ENCODE results near the gene KCNQ1.

KCNQ1 gene

DNA sequence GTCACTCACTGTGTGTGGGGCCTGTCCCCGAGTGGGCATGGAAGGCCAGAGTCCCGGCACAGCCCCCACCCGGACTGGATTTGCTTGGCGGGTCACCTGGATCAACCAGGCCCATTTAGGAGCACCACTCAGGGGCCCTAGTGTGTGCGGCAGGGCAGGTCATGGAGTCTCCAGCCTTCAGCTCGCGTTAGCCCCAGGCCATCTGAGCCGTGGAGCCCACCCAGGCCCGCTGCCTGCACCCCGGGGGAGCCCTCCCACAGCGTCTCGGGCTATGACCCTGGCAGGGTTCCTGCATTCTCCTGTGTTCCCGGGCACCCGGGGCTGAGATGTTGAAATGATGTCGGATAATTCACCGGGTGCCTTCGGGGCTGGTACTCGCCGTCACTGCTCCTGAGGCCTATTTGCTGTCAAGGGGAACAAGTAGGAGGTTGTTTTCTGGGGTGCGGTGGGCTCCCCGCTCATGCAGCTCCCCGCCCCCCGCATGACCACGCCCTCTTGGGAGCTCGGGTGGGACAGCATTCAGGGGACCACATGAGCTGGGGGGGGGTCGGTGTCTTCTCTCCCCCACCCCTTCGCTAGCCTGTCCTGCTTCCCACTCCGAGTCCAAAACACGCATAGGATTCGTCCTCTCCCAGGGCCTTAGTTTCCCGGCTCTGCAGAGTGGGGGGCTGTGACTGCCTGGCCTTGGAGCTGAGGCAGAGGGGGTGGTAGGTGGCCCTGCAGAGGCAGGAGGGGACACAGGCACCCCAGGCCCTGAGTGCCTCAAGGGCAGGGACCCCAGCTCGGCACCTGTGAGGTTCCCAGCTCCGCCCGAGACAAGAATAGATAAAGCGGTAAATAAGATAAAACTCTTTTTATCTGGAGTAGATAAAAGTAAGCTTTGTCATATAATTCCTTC lies 77.2 kb downstream of the KCNQ1 start:
- peak in 1 of 2 donors; percentile 0 for DNase-seq (ENCODE audit: low read depth in 1 of 2, low spot score in 1 of 2)

- DNase-seq (ENCODE audit: low read depth in 1 of 2, low spot score in 1 of 2), result peak in 1 of 2 donors; percentile 0
Observed at GRCh38 chr11:2522631-2523255, 77.9 kb downstream of the KCNQ1 start.

GRCh38 chr11:2523821-2524391 lies 79.1 kb downstream of the KCNQ1 start:
- no peak for DNase-seq (ENCODE audit: low read depth in 1 of 2, low spot score in 1 of 2)

DNA sequence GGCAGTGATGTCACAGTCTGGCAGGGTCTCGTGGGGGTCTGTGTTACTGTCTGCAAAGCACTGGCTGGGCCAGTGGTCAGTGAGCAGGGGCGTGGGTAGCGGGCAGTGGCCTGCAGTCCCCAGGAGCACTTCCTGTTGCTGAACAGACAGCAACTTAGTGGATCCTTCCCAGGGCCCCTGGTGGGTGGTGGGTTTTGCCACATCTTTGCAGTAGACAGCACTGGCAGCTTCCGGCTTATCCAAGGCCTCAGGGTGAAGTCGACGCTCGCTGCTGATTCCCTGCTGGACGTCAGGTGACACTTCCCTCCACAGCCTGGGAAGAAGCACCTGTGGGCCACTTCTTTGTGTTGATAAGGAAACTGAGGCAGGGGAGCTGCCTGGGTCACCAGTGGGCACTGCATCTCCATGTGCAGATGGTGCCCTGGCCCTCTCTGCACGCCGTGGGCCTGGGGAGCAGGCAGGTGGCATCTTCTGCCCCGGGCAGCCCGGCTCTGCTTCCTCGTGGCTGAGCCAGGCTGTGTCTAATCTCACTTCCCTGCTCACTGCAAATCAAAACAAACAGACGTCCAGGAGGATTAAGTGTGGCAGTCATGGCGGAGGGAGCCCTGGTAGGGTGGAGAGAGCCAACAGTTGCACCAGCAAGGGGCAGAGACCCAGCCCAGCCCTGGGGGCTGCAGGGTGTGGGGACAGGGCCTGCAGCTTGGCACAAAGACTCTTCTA lies 79.8 kb downstream of the KCNQ1 start:
- DNase-seq (ENCODE audit: low read depth in 1 of 2, low spot score in 1 of 2), result no peak

DNA sequence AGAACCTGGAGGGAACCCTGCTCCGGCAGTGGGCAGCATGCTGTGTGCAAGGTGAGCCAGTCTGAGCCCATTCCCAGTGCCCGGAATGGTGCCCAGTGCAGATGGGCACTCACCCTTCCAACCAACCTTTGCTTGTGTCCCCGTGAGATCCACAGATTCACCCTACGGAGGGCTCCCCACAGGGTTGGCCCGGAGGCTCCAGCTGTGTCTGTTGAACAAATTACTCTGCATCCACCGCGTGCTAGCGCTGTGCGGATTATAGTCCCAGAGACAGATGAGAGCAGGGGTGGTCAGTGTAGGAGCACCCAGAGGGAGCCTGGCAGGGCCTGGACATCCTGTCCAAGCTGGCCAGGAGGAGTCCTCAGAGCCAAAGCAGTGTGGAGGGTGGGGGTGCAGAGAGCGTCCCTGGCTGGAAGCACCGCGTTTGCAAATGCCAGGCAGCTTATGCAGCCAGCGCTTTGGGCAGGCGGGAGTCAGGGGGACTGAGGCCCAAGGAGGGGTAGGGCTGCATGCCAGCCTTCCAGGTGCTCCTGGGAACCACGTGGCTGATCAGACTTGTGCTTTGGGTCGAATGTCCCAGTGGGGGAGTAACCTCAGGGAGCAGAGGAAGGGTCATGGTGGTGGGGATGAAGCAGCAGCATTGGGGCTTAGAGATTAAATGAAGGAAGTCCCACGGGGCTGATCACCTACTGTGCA lies 80.5 kb downstream of the KCNQ1 start:
- DNase-seq (ENCODE audit: low read depth in 1 of 2, low spot score in 1 of 2), result no peak

DNA sequence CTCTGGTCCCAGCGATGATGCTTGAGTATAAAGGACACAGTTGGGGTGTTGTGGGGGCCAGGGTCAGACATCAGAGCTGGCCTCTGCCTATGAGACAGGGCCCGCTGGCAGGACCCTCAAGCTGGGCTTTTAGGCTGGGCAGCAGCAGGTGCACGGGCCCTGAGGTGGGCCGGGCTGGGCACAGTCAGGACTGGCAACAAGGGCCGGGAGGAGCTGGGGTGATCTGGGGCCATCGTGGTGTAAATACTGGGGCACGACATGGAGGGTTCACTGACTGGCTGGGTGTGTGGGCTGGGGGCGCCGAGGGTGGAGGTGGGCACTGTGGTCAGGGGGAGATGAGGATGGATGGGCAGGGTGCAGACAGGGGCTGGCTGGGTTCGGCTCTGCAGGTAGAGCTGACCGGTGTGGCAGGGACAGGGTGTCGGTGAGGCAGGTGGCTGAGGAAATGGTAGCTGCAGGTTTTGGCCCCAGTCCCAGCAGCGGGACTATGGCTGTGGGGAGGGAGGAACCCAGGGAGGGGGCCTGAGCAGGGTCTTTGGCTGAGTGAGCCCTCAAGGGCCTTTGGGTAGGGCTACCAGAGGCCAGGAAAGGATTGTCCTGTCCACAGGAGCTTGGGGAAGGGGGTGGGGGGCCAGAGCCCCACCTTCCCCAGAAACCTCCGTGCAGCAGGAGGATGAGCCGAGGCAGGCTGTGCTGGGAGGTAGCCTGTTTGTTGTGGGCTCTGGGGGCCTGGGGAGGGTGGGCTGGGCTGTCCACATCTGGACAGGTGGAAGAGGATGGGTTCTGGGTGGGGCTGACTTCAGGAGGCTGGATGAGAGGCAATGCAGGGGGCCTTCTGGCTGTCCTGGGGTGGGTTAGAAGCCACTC lies 81.4 kb downstream of the KCNQ1 start:
- no peak for DNase-seq (ENCODE audit: low read depth in 1 of 2, low spot score in 1 of 2)

DNA sequence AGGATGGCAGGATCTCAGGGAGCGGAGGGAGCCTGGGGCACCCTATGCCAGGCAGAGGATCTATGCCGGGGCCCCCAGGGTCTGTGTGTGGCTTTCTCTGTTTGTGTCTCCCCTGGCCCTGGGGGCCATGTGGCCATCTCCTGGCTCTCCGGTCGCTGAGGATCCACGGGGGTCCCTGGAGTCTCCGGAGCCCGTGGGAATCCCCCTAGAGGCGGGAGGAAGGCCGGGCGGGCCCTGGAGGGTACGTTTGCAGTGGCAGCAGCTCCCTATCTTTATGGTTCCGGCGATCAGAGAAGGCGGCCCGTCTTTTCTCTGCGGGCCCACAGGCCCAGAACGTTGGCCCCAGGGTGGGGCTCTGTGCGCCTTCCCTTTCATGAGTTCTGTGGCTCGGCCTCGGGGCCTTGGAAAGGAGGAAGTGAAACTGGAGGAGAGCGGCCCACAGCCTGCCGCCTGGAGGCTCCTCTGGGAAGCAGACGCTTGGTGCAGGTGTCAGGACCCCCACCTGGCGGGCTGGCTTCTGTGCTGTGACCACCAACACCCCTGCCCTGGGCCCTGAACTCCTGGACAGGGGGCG lies 82.1 kb downstream of the KCNQ1 start:
- DNase-seq (ENCODE audit: low read depth in 1 of 2, low spot score in 1 of 2), result no peak

DNA sequence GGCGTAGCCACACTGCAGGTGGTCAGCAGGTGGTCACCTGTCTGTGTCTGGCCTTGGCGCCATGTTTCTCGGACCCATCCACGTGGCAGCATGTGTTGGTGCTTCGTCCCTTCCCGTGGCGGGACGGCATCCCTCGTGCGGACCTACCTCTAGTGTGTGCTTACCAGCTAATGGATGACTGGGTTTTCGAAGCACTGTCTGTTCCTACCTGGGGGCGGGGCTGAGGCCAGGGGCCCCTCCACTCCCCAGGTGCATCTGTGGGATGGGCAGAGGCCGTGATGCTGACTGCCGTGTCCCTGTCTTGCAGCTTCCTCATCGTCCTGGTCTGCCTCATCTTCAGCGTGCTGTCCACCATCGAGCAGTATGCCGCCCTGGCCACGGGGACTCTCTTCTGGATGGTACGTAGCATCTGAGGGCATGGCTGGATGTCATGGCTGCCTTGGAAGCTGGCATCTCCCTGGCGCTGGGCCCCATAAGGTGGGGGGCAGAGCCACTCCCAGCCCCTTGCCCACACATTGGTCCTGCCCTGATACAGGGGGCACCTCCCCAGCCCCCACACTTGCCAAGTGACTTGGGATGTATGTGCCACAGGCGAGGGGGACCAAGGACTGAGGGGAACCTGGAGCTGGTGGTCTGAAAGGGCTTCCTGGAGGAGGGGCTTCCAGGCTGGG lies 82.9 kb downstream of the KCNQ1 start:
- no peak for DNase-seq (ENCODE audit: low read depth in 1 of 2, low spot score in 1 of 2)

DNA sequence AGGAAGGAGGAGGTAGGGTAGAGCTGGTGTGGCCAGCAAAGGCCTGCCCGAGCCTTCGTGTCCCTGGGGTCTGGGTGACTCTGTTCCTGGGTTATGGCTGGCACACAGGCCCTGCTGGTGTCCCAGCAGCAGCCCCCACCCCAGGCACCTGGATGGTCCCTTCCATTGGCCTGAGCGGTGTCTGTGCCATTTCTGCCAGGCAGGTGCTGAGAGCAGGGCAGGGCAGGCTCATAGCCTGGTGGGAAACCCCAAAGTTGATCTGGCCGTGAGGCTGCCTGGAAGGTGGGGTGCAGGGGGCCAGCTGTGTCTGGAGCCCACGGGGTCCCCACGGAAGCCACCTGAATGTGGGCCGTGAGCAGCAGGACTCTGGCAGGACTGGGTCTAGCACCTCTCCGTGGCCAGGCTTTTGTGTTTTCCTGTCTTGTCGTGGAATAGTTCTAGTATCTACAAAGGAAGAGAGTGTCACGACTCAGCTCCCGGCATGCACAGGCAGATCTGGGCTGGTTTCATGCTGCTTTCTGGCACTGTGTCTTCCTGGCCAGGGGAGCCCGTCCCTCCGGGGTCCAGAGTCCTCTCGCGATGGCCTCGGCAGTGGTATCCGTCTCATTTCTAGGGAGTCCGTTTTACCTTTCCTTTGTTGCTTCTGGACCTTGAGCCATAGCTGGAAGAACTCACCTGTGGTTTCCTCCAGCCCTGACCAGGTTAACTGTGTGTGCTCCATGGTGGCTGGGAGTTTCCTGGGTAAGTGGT lies 83.7 kb downstream of the KCNQ1 start:
- no peak for DNase-seq (ENCODE audit: low read depth in 1 of 2, low spot score in 1 of 2)

- DNase-seq (ENCODE audit: low read depth in 1 of 2, low spot score in 1 of 2), result no peak
Observed at GRCh38 chr11:2529173-2529572, 84.4 kb downstream of the KCNQ1 start.

DNA sequence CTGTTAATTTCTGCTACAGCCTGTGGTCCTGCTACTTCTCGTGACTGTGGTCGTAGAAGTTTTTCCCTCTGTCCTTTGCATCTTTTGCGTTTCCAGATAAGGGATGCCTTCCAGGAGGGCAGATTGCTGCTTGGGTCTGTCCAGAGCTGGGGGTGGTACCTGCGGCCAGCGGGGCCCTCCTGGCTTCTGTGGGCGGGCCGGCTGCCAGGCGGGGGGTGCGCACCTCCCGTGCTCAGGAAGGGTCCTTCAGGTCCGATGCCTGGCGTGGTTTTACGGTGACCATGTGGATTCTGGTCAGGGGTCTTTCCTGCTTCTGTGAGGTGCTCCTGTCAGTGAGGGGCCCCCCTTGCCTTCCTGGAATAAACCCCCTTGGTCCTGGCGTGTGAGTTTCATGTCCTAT lies 84.8 kb downstream of the KCNQ1 start:
- no peak for DNase-seq (ENCODE audit: low read depth in 1 of 2, low spot score in 1 of 2)

DNA sequence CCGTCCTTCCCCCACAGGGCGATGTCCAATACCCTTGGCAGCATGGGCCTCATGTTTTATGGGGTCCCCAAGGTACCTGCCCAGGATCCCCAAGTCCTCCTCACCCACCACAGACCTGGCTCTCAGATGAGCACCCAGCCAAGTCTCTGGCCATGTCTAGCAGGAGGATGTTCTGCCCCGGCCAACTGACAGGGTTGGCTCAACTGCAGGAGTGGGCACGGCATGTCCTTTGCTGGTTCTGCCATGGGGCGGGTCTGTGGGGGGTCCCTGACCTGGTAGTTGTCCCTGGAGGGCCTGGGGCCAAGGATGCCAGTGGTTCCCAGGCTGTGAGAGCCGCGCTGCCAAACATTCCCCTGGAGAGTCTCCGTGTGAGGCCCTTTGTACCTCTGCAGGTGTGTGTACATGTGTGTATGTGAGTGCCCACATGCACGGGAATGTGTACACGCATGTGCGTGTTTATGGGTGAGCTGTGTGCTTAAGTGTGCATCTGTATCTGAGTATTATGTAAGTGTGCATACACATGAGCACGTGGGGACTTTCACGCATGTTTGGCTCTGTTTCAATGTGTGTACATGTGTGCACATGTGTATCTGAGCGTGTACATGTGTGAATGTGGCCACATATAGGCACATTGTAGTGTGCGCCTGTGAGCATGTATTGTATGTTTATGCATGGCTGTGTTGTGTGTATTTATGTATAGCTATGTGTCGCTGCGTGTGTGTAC lies 85.5 kb downstream of the KCNQ1 start:
- DNase-seq (ENCODE audit: low read depth in 1 of 2, low spot score in 1 of 2), result no peak

- no peak for DNase-seq (ENCODE audit: low read depth in 1 of 2, low spot score in 1 of 2)
Observed at GRCh38 chr11:2530855-2531200, 86.0 kb downstream of the KCNQ1 start.

DNA sequence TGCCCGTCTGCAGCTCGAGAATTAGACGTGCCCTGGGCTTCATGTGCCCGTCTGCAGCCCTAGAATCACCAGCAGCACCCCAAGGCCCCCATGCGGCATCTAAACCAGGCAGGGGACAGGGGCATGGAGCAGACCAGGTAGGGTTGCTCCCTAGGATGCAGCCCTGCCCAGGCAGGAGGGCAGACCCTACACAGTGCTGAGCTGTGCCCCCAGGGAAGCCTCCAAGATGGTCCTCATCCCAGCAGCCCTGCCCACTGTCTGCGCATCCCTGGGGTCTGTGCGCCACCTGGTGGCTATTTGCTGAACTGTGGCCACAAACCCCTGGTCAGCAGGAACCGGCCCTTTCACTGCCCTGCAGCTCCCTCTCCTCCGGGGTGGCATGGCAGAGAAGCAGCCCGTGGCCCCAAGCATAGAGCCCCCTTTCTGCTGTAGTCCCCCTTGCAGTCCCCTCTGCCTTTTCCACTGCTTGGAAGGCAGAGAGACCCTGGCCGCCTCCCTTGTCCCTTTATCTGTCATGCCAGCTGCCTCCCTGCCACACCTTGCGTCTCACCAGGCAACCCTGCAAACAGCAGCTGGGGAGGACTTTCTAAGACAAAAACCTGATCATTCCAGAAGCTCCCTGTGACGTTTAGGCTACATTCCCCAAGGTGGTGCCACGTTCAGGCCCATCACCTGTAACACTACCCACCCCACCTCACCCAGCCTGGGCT lies 86.6 kb downstream of the KCNQ1 start:
- DNase-seq (ENCODE audit: low read depth in 1 of 2, low spot score in 1 of 2), result peak; percentile 45 to 57

DNA sequence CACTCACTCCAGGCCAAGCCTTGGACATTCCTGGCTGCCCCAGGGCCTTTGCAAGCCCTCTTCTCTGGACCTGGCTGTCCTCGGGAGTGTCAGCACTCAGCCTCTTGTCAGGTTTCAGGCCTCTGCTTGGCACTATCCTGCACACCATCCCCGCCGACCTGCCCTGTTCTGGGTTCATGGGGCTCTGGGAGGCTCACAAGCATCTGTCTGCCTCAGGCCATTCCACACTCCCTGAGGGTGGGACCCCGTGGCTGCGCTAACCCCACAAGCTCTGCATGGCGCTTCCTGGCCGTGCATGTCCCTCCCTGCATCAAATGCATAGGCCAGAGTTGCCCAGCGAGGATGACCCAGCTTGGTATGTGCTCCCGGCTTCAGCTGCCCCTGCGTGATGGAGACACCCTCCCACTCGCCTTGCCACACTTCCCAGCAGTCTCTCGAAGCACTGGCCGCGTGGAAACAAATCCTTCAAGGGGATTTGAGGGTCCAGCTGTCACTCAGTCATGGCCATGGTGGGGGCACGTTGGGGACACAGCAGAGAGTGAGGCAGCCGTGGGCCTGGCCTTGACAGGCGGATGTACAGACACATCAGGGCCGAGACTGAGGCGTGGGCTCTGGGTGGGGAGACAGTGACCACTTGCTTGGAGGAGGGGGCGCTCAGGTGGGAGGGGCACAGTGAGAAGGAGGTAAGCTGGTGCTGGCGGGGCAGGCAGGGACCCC lies 87.3 kb downstream of the KCNQ1 start:
- DNase-seq (ENCODE audit: low read depth in 1 of 2, low spot score in 1 of 2), result no peak

DNA sequence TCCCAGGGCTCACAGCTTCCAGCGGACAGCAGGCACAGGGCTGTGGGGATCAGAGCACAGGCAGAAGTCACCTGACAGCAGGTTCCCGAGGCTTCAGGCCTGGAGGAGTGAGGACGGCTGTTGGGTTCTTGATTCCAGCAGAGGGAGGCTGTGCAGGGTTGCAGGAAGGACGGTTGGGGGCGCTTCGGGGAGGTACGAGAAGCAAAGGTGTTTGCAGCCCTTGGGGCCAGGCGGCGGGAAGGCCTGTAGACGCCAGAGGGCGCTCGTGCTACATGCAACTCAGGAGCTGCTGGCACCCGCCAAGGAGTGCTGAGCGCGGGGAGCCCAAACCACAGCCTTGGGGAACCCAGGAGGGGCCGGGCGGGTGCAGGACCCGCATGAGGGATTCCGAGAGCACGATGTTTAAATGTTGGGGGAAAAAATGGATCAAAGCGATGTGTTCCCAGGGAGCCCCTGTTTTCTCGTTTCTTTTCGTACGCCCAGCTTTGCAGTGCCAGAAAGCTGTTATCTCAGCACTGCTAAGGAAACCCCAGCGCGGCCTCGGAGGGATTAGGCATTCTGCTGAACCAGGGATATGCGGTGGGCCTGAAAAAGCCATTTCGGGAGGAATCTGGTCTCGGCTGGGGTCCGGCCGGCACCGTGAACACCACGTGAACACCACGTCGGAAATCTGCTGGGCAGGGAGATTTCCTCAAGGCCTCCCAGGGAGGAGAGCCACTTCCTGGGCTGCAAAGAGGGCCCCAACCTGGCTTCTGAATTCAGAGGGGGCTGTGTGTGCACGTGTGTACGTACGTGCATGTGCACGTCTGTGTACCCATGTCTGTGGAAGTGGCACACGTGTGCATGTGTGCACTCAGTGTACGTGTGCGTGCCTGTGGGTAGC lies 88.1 kb downstream of the KCNQ1 start:
- DNase-seq (ENCODE audit: low read depth in 1 of 2, low spot score in 1 of 2), result peak; percentile 81 to 88
